Fibroblast of pulmonary artery (primary cell): ENCODE data around the gene FOXO6.

Experiments used
- DNase-seq: peaks from one replicate; pipeline ENCODE4 v3.0.0-alpha.2; 2010; ENCODE audit warnings: low read depth
- H3K4me3 ChIP-seq: replicated peaks from 2 replicates; pipeline ENCODE4 v1.5.1; 2011; ENCODE audit warnings: low read depth, mild to moderate bottlenecking, control low read depth, low read length, moderate library complexity
- CTCF ChIP-seq: IDR thresholded peaks from 2 replicates; pipeline ENCODE4 v1.5.1; 2011; ENCODE audit warnings: mild to moderate bottlenecking, control low read depth, low read length, inconsistent platforms; ENCODE audit errors: missing control alignments

The FOXO6 gene

GRCh38 chr1:41393716-41394368 lies 32.6 kb downstream of the FOXO6 start:
- no peak for TF ChIP-seq CTCF
- DNase-seq: no peak
- no peak overlapping the region for H3K4me3 ChIP-seq

GRCh38 chr1:41394369-41394744 lies 33.1 kb downstream of the FOXO6 start:
- no peak for DNase-seq

GRCh38 chr1:41394959-41395956 lies 34.0 kb downstream of the FOXO6 start:
- DNase-seq: no peak
- H3K4me3 ChIP-seq: no peak overlapping the region
- no peak for TF ChIP-seq CTCF

More at GRCh38 chr1:41394369-41394744, 33.1 kb downstream of the FOXO6 start:
- H3K4me3 ChIP-seq: no peak overlapping the region
- no peak for TF ChIP-seq CTCF

GRCh38 chr1:41396084-41396483 lies 34.9 kb downstream of the FOXO6 start:
- DNase-seq: no peak
- H3K4me3 ChIP-seq: no peak overlapping the region
- no peak for TF ChIP-seq CTCF

GRCh38 chr1:41397020-41397419 lies 35.8 kb downstream of the FOXO6 start:
- DNase-seq: no peak
- TF ChIP-seq CTCF: no peak
- H3K4me3 ChIP-seq: no peak overlapping the region

- TF ChIP-seq CTCF: no peak
- H3K4me3 ChIP-seq: no peak overlapping the region
- no peak for DNase-seq
These were observed 36.6 kb downstream of the FOXO6 start for GRCh38 chr1:41397753-41398330.
